H9 (cell line): ENCODE data around the gene SLC38A11. TPM values are rescaled to one million over a fixed set of nuclear protein-coding genes. Genes with fewer than 3 reads are reported as not detected.

Source experiments
- DNase-seq: peaks from one replicate; pipeline ENCODE4 v3.0.0-alpha.2; 2017
- H2AFZ ChIP-seq: one replicate; pipeline ENCODE4 v1.6.1; 2013; ENCODE audit warnings: mild to moderate bottlenecking, low read length, control low read depth, moderate library complexity
- H2AK5ac ChIP-seq: 2 replicates; pipeline ENCODE4 v1.6.1; 2013; ENCODE audit warnings: low read length, control low read depth, mixed read lengths; ENCODE audit not compliant: insufficient read length
- H2BK120ac ChIP-seq: one replicate; pipeline ENCODE4 v1.6.1; 2013; ENCODE audit warnings: low read depth, mild to moderate bottlenecking, low read length, control low read depth, inconsistent platforms; ENCODE audit not compliant: poor library complexity, severe bottlenecking
- H2BK12ac ChIP-seq: 2 replicates; pipeline ENCODE4 v1.6.1; 2013; ENCODE audit warnings: low read length, control low read depth, mixed read lengths, low read depth; ENCODE audit not compliant: insufficient read length
- H2BK15ac ChIP-seq: 2 replicates; pipeline ENCODE4 v1.6.1; 2013; ENCODE audit warnings: low read depth, low read length, control low read depth
- H2BK20ac ChIP-seq: one replicate; pipeline ENCODE4 v1.6.1; 2013; ENCODE audit warnings: low read depth, mild to moderate bottlenecking, low read length, control low read depth, inconsistent platforms; ENCODE audit not compliant: poor library complexity, severe bottlenecking
- H2BK5ac ChIP-seq: 2 replicates; pipeline ENCODE4 v1.6.1; 2013; ENCODE audit warnings: low read length, control low read depth, mixed read lengths; ENCODE audit not compliant: insufficient read length
- H3K14ac ChIP-seq: 2 replicates; pipeline ENCODE4 v1.6.1; 2013; ENCODE audit warnings: low read length, control low read depth; ENCODE audit not compliant: insufficient read depth
- H3K18ac ChIP-seq: 2 replicates; pipeline ENCODE4 v1.6.1; 2013; ENCODE audit warnings: low read depth, mild to moderate bottlenecking, mixed read lengths, low read length, control low read depth; ENCODE audit not compliant: insufficient read length
- H3K23ac ChIP-seq: 2 replicates; pipeline ENCODE4 v1.6.1; 2013; ENCODE audit warnings: low read length, control low read depth, mixed read lengths, low read depth; ENCODE audit not compliant: insufficient read length
- H3K23me2 ChIP-seq: 2 replicates; pipeline ENCODE4 v1.6.1; 2013; ENCODE audit warnings: low read depth, mild to moderate bottlenecking, mixed read lengths, low read length, control low read depth; ENCODE audit not compliant: insufficient read length, poor library complexity, severe bottlenecking
- H3K27ac ChIP-seq: 2 replicates; pipeline ENCODE4 v1.5.1; 2013; ENCODE audit warnings: low read length, control low read depth, mixed read lengths, low read depth; ENCODE audit not compliant: insufficient read length
- H3K27me3 ChIP-seq: 2 replicates; pipeline ENCODE4 v1.6.1; 2013; ENCODE audit warnings: low read length, control low read depth, inconsistent platforms; ENCODE audit not compliant: insufficient read depth
- H3K4ac ChIP-seq: 2 replicates; pipeline ENCODE4 v1.6.1; 2013; ENCODE audit warnings: low read depth, mild to moderate bottlenecking, control low read depth, inconsistent platforms, low read length, moderate library complexity
- H3K4me1 ChIP-seq: 2 replicates; pipeline ENCODE4 v1.6.1; 2013; ENCODE audit warnings: low read length, control low read depth, inconsistent platforms; ENCODE audit not compliant: insufficient read depth
- H3K4me2 ChIP-seq: 2 replicates; pipeline ENCODE4 v1.6.1; 2013; ENCODE audit warnings: low read length, control low read depth, mixed read lengths; ENCODE audit not compliant: insufficient read length, insufficient read depth
- H3K56ac ChIP-seq: 2 replicates; pipeline ENCODE4 v1.6.1; 2013; ENCODE audit warnings: low read depth, mild to moderate bottlenecking, mixed read lengths, low read length, control low read depth; ENCODE audit not compliant: insufficient read length
- H3K79me1 ChIP-seq: 2 replicates; pipeline ENCODE4 v1.6.1; 2013; ENCODE audit warnings: low read depth, mild to moderate bottlenecking, moderate library complexity, low read length, control low read depth, inconsistent platforms; ENCODE audit not compliant: insufficient read depth, poor library complexity, severe bottlenecking
- H3K79me2 ChIP-seq: 2 replicates; pipeline ENCODE4 v1.6.1; 2013; ENCODE audit warnings: low read length, control low read depth, inconsistent platforms; ENCODE audit not compliant: insufficient read depth
- H3K9ac ChIP-seq: 2 replicates; pipeline ENCODE4 v1.6.1; 2013; ENCODE audit warnings: low read length, control low read depth, mixed read lengths; ENCODE audit not compliant: insufficient read length; ENCODE audit errors: extremely low read depth
- H3K9me3 ChIP-seq: one replicate; pipeline ENCODE4 v1.6.1; 2013; ENCODE audit warnings: low read depth, low read length, inconsistent platforms; ENCODE audit not compliant: control insufficient read depth
- H3T11ph ChIP-seq: one replicate; pipeline ENCODE4 v1.6.1; 2013; ENCODE audit warnings: mild to moderate bottlenecking, low read length, control low read depth, inconsistent platforms
- H4K20me1 ChIP-seq: one replicate; pipeline ENCODE4 v1.6.1; 2013; ENCODE audit not compliant: control insufficient read depth, insufficient read length, insufficient read depth
- H4K5ac ChIP-seq: 2 replicates; pipeline ENCODE4 v1.6.1; 2013; ENCODE audit warnings: low read depth, mild to moderate bottlenecking, mixed read lengths, low read length, control low read depth; ENCODE audit not compliant: insufficient read length
- H4K8ac ChIP-seq: replicated peaks from 2 replicates; pipeline ENCODE4 v1.6.1; 2013; ENCODE audit warnings: low read length, control low read depth, mixed read lengths, low read depth; ENCODE audit not compliant: insufficient read length
- H4K91ac ChIP-seq: 2 replicates; pipeline ENCODE4 v1.6.1; 2013; ENCODE audit warnings: low read depth, mild to moderate bottlenecking, moderate library complexity, mixed read lengths, low read length, control low read depth; ENCODE audit not compliant: insufficient read length
- H3K27ac Mint-ChIP-seq, 3 experiments: 2 replicates in 2 of 3; 3 replicates in 1 of 3; pipeline ENCODE4 v1.8.0; 2020 to 2021; ENCODE audit warnings: mixed read lengths in 3 of 3, mild to moderate bottlenecking in 1 of 3, moderate library complexity in 1 of 3
- H3K27me3 Mint-ChIP-seq: 2 replicates; pipeline ENCODE4 v1.8.0; 2021; ENCODE audit warnings: low read depth, mild to moderate bottlenecking, moderate library complexity, mixed read lengths
- H3K36me3 Mint-ChIP-seq, 3 experiments: 2 replicates in 2 of 3; 3 replicates in 1 of 3; pipeline ENCODE4 v1.8.0; 2020 to 2021; ENCODE audit warnings: low read depth in 3 of 3, mixed read lengths in 3 of 3; ENCODE audit not compliant: insufficient read depth in 1 of 3
- H3K4me1 Mint-ChIP-seq, 2 experiments: 2 replicates each; pipeline ENCODE4 v1.8.0; 2020; ENCODE audit warnings: mixed read lengths in 2 of 2
- H3K4me3 Mint-ChIP-seq, 2 experiments: 2 replicates in 1 of 2; 3 replicates in 1 of 2; pipeline ENCODE4 v1.8.0; 2020 to 2021; ENCODE audit warnings: mild to moderate bottlenecking in 2 of 2, mixed read lengths in 2 of 2, moderate library complexity in 1 of 2
- H3K9me3 Mint-ChIP-seq, 2 experiments: 2 replicates in 1 of 2; 3 replicates in 1 of 2; pipeline ENCODE4 v1.8.0; 2020; ENCODE audit warnings: mild to moderate bottlenecking in 2 of 2, mixed read lengths in 2 of 2, moderate library complexity in 1 of 2
- CTCF ChIP-seq: fragments of 200-600 bp; sonication (generic); conservative IDR thresholded peaks from 3 replicates; pipeline ENCODE4 v1.8.0; 2021; ENCODE audit warnings: antibody characterized with exemption, mild to moderate bottlenecking
- WGBS: extraction: QIAGEN DNeasy Blood & Tissue Kit; methylation state at CpG from one replicate; pipeline ENCODE4 v1.1.7; 2013; ENCODE audit warnings: missing lambda C conversion rate, low lambda C conversion rate, mixed read lengths; ENCODE audit not compliant: insufficient read length; ENCODE audit errors: extremely low coverage; 5-methylcytosine and 5-hydroxymethylcytosine counted together
- total RNA-seq: library from RNA; stranded (reverse); gene quantifications from 2 replicates; pipeline ENCODE4 v1.2.1, GENCODE V29; 2021

The SLC38A11 gene
- total RNA-seq, 1 experiment from 2014 or later = not detected

- Histone ChIP-seq H2BK120ac (no peak overlapping the region), H3K27me3 (no peaks in the 10 kb centered on the region), H3K4me2 (no peak overlapping the region), H3K27ac (no peak overlapping the region), H3K9me3 (no peaks in the 10 kb centered on the region), H2BK12ac (no peak overlapping the region), H3K4ac (no peak overlapping the region), H4K8ac (no peak overlapping the region), H3K14ac (no peak overlapping the region), H4K20me1 (no peaks in the 10 kb centered on the region), H4K5ac (no peak overlapping the region), H3K56ac (no peak overlapping the region), H3K23ac (no peak overlapping the region), H3K79me2 (no peaks in the 10 kb centered on the region), H2AFZ (no peak overlapping the region), H2BK5ac (no peak overlapping the region), H3K23me2 (no peaks in the 10 kb centered on the region), H3K9ac (no peak overlapping the region), H2AK5ac (no peak overlapping the region), H3K18ac (no peak overlapping the region), H3K79me1 (no peaks in the 10 kb centered on the region), H3T11ph (no peak overlapping the region), H2BK15ac (no peak overlapping the region), H2BK20ac (no peak overlapping the region), H3K4me1 (peaks cover 9% of the 10 kb centered on the region; the same call in 1 of the 2 replicates), H4K91ac (no peak overlapping the region)
- no CpG with 5 or more reads among the region's 3 CpGs for WGBS
- Mint-ChIP-seq H3K9me3 (peaks cover 1 to 3% of the 10 kb centered on the region in 2 experiments; a peak in 1 of 5 replicates), H3K27me3 (no peaks in the 10 kb centered on the region), H3K4me3 (no peak overlapping the region), H3K27ac (peak overlapping the region in 1 of 3 experiments; percentile 90; a peak in 2 of 7 replicates), H3K4me1 (peaks cover 17 to 20% of the 10 kb centered on the region in 2 experiments), H3K36me3 (no peaks in the 10 kb centered on the region)
- DNase-seq = no peak
- no peak for TF ChIP-seq CTCF
Measured at GRCh38 chr2:164898475-164898874, 56.9 kb downstream of the SLC38A11 start.
